Activated CD4-positive, alpha-beta T cell treated with anti-CD3 and anti-CD28 coated beads for 36 hours (primary cell): Measurements from ENCODE around the gene KRT13. TPM values are rescaled to one million over a fixed set of nuclear protein-coding genes. Genes with fewer than 3 reads are reported as not detected.

Source experiments
- ATAC-seq: fragments of 200-7000 bp; cut with Tn5 transposase; one replicate; pipeline ENCODE4 v1.10.0; 2021; ENCODE audit warnings: mild to moderate bottlenecking, moderate library complexity
- CTCF ChIA-PET: fragments of 350-600 bp; sonication (Branson Sonifier 250); formaldehyde crosslinking; loops from one replicate; lab custom pipeline; 2021; ENCODE audit warnings: antibody characterized with exemption; lab: Charles Lee
- POLR2A ChIA-PET: fragments of 350-600 bp; sonication (Branson Sonifier 250); formaldehyde crosslinking; loops from one replicate; lab custom pipeline; 2021; ENCODE audit warnings: antibody characterized with exemption, inconsistent platforms; lab: Charles Lee
- DNase-seq: peaks from one replicate; pipeline ENCODE4 v3.0.0-alpha.2; 2020
- H3K27ac Mint-ChIP-seq: one replicate; pipeline ENCODE4 v1.8.0; 2021; ENCODE audit warnings: mixed read lengths
- H3K27me3 Mint-ChIP-seq: one replicate; pipeline ENCODE4 v1.8.0; 2021; ENCODE audit warnings: mixed read lengths
- H3K36me3 Mint-ChIP-seq: one replicate; pipeline ENCODE4 v1.8.0; 2021; ENCODE audit warnings: low read depth, mixed read lengths
- H3K4me1 Mint-ChIP-seq: one replicate; pipeline ENCODE4 v1.8.0; 2021; ENCODE audit warnings: mixed read lengths
- H3K4me3 Mint-ChIP-seq: one replicate; pipeline ENCODE4 v1.8.0; 2021; ENCODE audit warnings: mild to moderate bottlenecking, moderate library complexity, mixed read lengths
- H3K9me3 Mint-ChIP-seq: one replicate; pipeline ENCODE4 v1.8.0; 2021; ENCODE audit warnings: low read depth, mixed read lengths
- intact Hi-C, 2 experiments: fragments of 100-400 bp; cut with DNase I in 1 of 2; cut with micrococcal nuclease in 1 of 2; formaldehyde crosslinking; loops; one replicate each; pipeline versions ENCODE4 v1.14.2 to v1.15.1; 2022 to 2024; cut with DNase I, micrococcal nuclease
- total RNA-seq, 2 experiments: library from RNA; stranded (reverse); gene quantifications; one replicate each; pipeline ENCODE4 v1.2.3, GENCODE V29; 2021

The KRT13 gene
- total RNA-seq, 2 experiments from 2014 or later, result not detected

GRCh38 chr17:41490000-41490990, 15.1 kb downstream of the KRT13 start:
- no peak for ATAC-seq
- H3K27ac Mint-ChIP-seq, result no peak overlapping the region
- POLR2A ChIA-PET, result no interaction called here

GRCh38 chr17:41489531-41489930, 15.9 kb downstream of the KRT13 start, which contains the start of gene KRT36:
KRT36 (minus strand) TSS chr17:41489910; CDS start chr17:41489864, 46 bp downstream.
- peaks cover 8% of the 10 kb centered on the region for H3K4me1 Mint-ChIP-seq
- intact Hi-C loops, result no loop called here
- no peaks in the 10 kb centered on the region for H3K27me3 Mint-ChIP-seq
- H3K36me3 Mint-ChIP-seq, result no peaks in the 10 kb centered on the region
- H3K4me3 Mint-ChIP-seq, result no peak within 1 kb of the TSS
- H3K27ac Mint-ChIP-seq, result no peak within 1 kb of the TSS
- DNase-seq, result no peak
- no peaks in the 10 kb centered on the region for H3K9me3 Mint-ChIP-seq
- no peak for ATAC-seq
- CTCF ChIA-PET, result interaction anchor here (0.6 to 0.7 kb wide), 3 partner anchors 20 to 1177 kb away, joined by 3 read pairs; no protein-coding TSS in a partner anchor
- POLR2A ChIA-PET, result no interaction called here

More at GRCh38 chr17:41490000-41490990, 15.1 kb downstream of the KRT13 start:
- no peak for DNase-seq
- Mint-ChIP-seq H3K27me3 (no peaks in the 10 kb centered on the region), H3K4me3 (no peak overlapping the region), H3K36me3 (no peaks in the 10 kb centered on the region), H3K4me1 (peaks cover 8% of the 10 kb centered on the region), H3K9me3 (no peaks in the 10 kb centered on the region)
- CTCF ChIA-PET, result interaction anchor here (0.6 to 1.5 kb wide), 6 partner anchors 11 to 1177 kb away, joined by 3 to 4 read pairs (median 3); no protein-coding TSS in a partner anchor
- intact Hi-C loops, result no loop called here

- Mint-ChIP-seq H3K27me3 (no peaks in the 10 kb centered on the region), H3K4me3 (no peak overlapping the region), H3K27ac (no peak overlapping the region), H3K4me1 (peaks cover 8% of the 10 kb centered on the region), H3K36me3 (no peaks in the 10 kb centered on the region), H3K9me3 (no peaks in the 10 kb centered on the region)
- ATAC-seq (peak; percentile 44), DNase-seq (peak; percentile 73)
- intact Hi-C loops, result loop anchor here in 1 of 2 experiments (1.0 to 2.0 kb wide), 3 partner anchors 61 to 175 kb away; no protein-coding TSS in a partner anchor
- CTCF ChIA-PET, result interaction anchor here (0.6 to 1.6 kb wide), 3 partner anchors 8 to 711 kb away, joined by 3 to 6 read pairs (median 4); no protein-coding TSS in a partner anchor
- POLR2A ChIA-PET, result interaction anchor here (0.6 kb wide), 1 partner anchor 365 kb away, joined by 4 read pairs; no protein-coding TSS in a partner anchor
Measured at GRCh38 chr17:41486809-41487530, 18.4 kb downstream of the KRT13 start.

- H3K27me3 Mint-ChIP-seq, result no peaks in the 10 kb centered on the region
- ChIA-PET POLR2A (no interaction called here), CTCF (interaction anchor here (0.6 to 1.6 kb wide), 3 partner anchors 9 to 279 kb away, joined by 3 to 6 read pairs (median 4); no protein-coding TSS in a partner anchor)
- intact Hi-C loops, result loop anchor here in 1 of 2 experiments (1.0 to 2.0 kb wide), 2 partner anchors 62 to 162 kb away; no protein-coding TSS in a partner anchor
- H3K9me3 Mint-ChIP-seq, result no peaks in the 10 kb centered on the region
- H3K36me3 Mint-ChIP-seq, result no peaks in the 10 kb centered on the region
- H3K4me3 Mint-ChIP-seq, result no peak overlapping the region
- DNase-seq, result no peak
- ATAC-seq, result no peak
- no peak overlapping the region for H3K27ac Mint-ChIP-seq
- H3K4me1 Mint-ChIP-seq, result peaks cover 8% of the 10 kb centered on the region
Measured at GRCh38 chr17:41486316-41486715, 19.1 kb downstream of the KRT13 start.

- no peak for DNase-seq
- intact Hi-C loops, result no loop called here
- Mint-ChIP-seq H3K9me3 (no peaks in the 10 kb centered on the region), H3K36me3 (no peaks in the 10 kb centered on the region), H3K4me3 (no peak overlapping the region), H3K27me3 (no peaks in the 10 kb centered on the region), H3K4me1 (peaks cover 3% of the 10 kb centered on the region), H3K27ac (no peak overlapping the region)
- CTCF ChIA-PET, result interaction anchor here (0.8 to 1.1 kb wide), 3 partner anchors 10 to 65 kb away, joined by 3 to 5 read pairs (median 4); no protein-coding TSS in a partner anchor
- POLR2A ChIA-PET, result interaction anchor here (0.8 kb wide), 1 partner anchor 143 kb away, joined by 4 read pairs; no protein-coding TSS in a partner anchor
- ATAC-seq, result no peak
Measured at GRCh38 chr17:41484920-41485904, 20.2 kb downstream of the KRT13 start.

- Mint-ChIP-seq H3K4me1 (no peaks in the 10 kb centered on the region), H3K27me3 (no peaks in the 10 kb centered on the region), H3K4me3 (no peak overlapping the region), H3K27ac (no peak overlapping the region), H3K36me3 (no peaks in the 10 kb centered on the region), H3K9me3 (no peaks in the 10 kb centered on the region)
- DNase-seq (no peak), ATAC-seq (no peak)
- ChIA-PET POLR2A (interaction anchor here (0.8 kb wide), 1 partner anchor 144 kb away, joined by 4 read pairs; no protein-coding TSS in a partner anchor), CTCF (interaction anchor here (1.0 to 1.1 kb wide), 2 partner anchors 11 to 66 kb away, joined by 3 to 5 read pairs; no protein-coding TSS in a partner anchor)
- intact Hi-C loops, result no loop called here
Measured at GRCh38 chr17:41483991-41484826, 21.2 kb downstream of the KRT13 start.

- Mint-ChIP-seq H3K36me3 (no peaks in the 10 kb centered on the region), H3K27me3 (no peaks in the 10 kb centered on the region), H3K4me1 (no peaks in the 10 kb centered on the region), H3K4me3 (no peak overlapping the region), H3K9me3 (no peaks in the 10 kb centered on the region), H3K27ac (no peak overlapping the region)
- DNase-seq, result no peak
- ChIA-PET CTCF (no interaction called here), POLR2A (no interaction called here)
- ATAC-seq, result no peak
- intact Hi-C loops, result no loop called here
Measured at GRCh38 chr17:41483531-41483930, 21.9 kb downstream of the KRT13 start.

- H3K9me3 Mint-ChIP-seq, result no peaks in the 10 kb centered on the region
- no peak within 1 kb of the TSS for H3K4me3 Mint-ChIP-seq
- DNase-seq (no peak), ATAC-seq (no peak)
- intact Hi-C loops, result no loop called here
- no peaks in the 10 kb centered on the region for H3K36me3 Mint-ChIP-seq
- no peak within 1 kb of the TSS for H3K27ac Mint-ChIP-seq
- no peaks in the 10 kb centered on the region for H3K27me3 Mint-ChIP-seq
- ChIA-PET POLR2A (no interaction called here), CTCF (no interaction called here)
- H3K4me1 Mint-ChIP-seq, result no peaks in the 10 kb centered on the region
Measured at GRCh38 chr17:41481036-41481435, 24.4 kb downstream of the KRT13 start, which contains the start of gene KRT35. KRT35 (minus strand) TSS chr17:41481151; CDS start chr17:41481097, 54 bp downstream.

GRCh38 chr17:41480581-41480980, 24.8 kb downstream of the KRT13 start:
- H3K9me3 Mint-ChIP-seq, result no peaks in the 10 kb centered on the region
- ChIA-PET POLR2A (no interaction called here), CTCF (interaction anchor here (1.1 kb wide), 1 partner anchor 68 kb away, joined by 3 read pairs; no protein-coding TSS in a partner anchor)
- H3K27ac Mint-ChIP-seq, result no peak overlapping the region
- H3K4me1 Mint-ChIP-seq, result no peaks in the 10 kb centered on the region
- no peak for DNase-seq
- H3K36me3 Mint-ChIP-seq, result no peaks in the 10 kb centered on the region
- H3K4me3 Mint-ChIP-seq, result no peak overlapping the region
- intact Hi-C loops, result no loop called here
- ATAC-seq, result no peak
- H3K27me3 Mint-ChIP-seq, result no peaks in the 10 kb centered on the region
